Endothelial cell of umbilical vein (primary cell): Measurements from ENCODE around the gene MCFD2. TPM values are rescaled to one million over a fixed set of nuclear protein-coding genes. Genes with fewer than 3 reads are reported as not detected.

Source experiments
- BruUV-seq: library from RNA; stranded (reverse); fragments of 400-500 nt; replicated peaks from 2 replicates; lab custom pipeline; 2021; lab: Mats Ljungman, UMichigan
- CTCF ChIA-PET: fragments of 300-600, 350-600 bp; sonication (Branson Sonifier 250); formaldehyde crosslinking; loops from one replicate; lab custom pipeline; 2021; ENCODE audit warnings: antibody characterized with exemption, inconsistent platforms; lab: Charles Lee
- POLR2A ChIA-PET: fragments of 300-600, 350-600 bp; sonication (Branson Sonifier 250); formaldehyde crosslinking; loops from one replicate; lab custom pipeline; 2021; ENCODE audit warnings: antibody characterized with exemption, inconsistent platforms; lab: Charles Lee
- DNase-seq: peaks from one replicate; pipeline ENCODE4 v3.0.0-alpha.2; 2011; ENCODE audit warnings: low read depth, low spot score
- FAIRE-seq: peaks from 2 replicates; lab custom pipeline; 2011; peaks lifted over from hg19 to GRCh38; lab: Jason Lieb, UNC
- H2AFZ ChIP-seq: 2 replicates; pipeline ENCODE4 v1.6.0; 2012; ENCODE audit warnings: low read depth, low read length, control low read depth, inconsistent platforms
- H3K27ac ChIP-seq: 2 replicates; pipeline ENCODE4 v1.5.1; 2011; ENCODE audit warnings: low read depth, mild to moderate bottlenecking, control low read depth, low read length, moderate library complexity; ENCODE audit not compliant: insufficient read depth
- H3K27me3 ChIP-seq, 2 experiments: 2 replicates each; pipeline versions ENCODE4 v1.6.0 to v1.6.1; 2011; ENCODE audit warnings: low read length in 2 of 2, mixed read lengths in 1 of 2; ENCODE audit not compliant: control insufficient read depth in 2 of 2, insufficient read depth in 2 of 2
- H3K36me3 ChIP-seq, 2 experiments: 2 replicates in 1 of 2; 3 replicates in 1 of 2; pipeline ENCODE4 v1.5.1; 2011; ENCODE audit warnings: low read length in 2 of 2, mild to moderate bottlenecking in 1 of 2, moderate library complexity in 1 of 2; ENCODE audit not compliant: control insufficient read depth in 2 of 2, insufficient read depth in 2 of 2; ENCODE audit errors: extremely low read depth in 1 of 2
- H3K4me1 ChIP-seq: 3 replicates; pipeline ENCODE4 v1.5.1; 2011; ENCODE audit warnings: mild to moderate bottlenecking, low read length; ENCODE audit not compliant: control insufficient read depth, insufficient read depth; ENCODE audit errors: extremely low read depth
- H3K4me2 ChIP-seq: 2 replicates; pipeline ENCODE4 v1.6.1; 2011; ENCODE audit warnings: low read length, control low read depth, mixed read lengths; ENCODE audit not compliant: insufficient read depth
- H3K4me3 ChIP-seq, 3 experiments: fragments of 200-600 bp in 1 of 3; sonication (generic), shearing (Covaris generic) in 1 of 3; replicated peaks in 1 of 3; 2 replicates each; pipeline ENCODE4 v1.5.1; 2011 to 2016; ENCODE audit warnings: control low read depth in 3 of 3, low read length in 3 of 3, mild to moderate bottlenecking in 2 of 3, inconsistent platforms in 1 of 3, low read depth in 1 of 3, moderate library complexity in 1 of 3; ENCODE audit not compliant: insufficient read depth in 1 of 3
- H3K79me2 ChIP-seq: 2 replicates; pipeline ENCODE4 v1.6.0; 2012; ENCODE audit warnings: low read length, inconsistent platforms; ENCODE audit not compliant: control insufficient read depth, insufficient read depth
- H3K9ac ChIP-seq: replicated peaks from 2 replicates; pipeline ENCODE3; 2011; ENCODE audit warnings: low read length, control low read depth; ENCODE audit not compliant: insufficient read depth; ENCODE audit errors: extremely low read depth
- H3K9me1 ChIP-seq: replicated peaks from 3 replicates; pipeline ENCODE4 v1.6.0; 2011; ENCODE audit warnings: mild to moderate bottlenecking, low read length; ENCODE audit not compliant: control insufficient read depth, insufficient read depth; ENCODE audit errors: extremely low read depth
- H3K9me3 ChIP-seq: replicated peaks from 2 replicates; pipeline ENCODE4 v1.5.1; 2012; ENCODE audit warnings: low read length, inconsistent platforms; ENCODE audit not compliant: control insufficient read depth, insufficient read depth
- H4K20me1 ChIP-seq: replicated peaks from 2 replicates; pipeline ENCODE3; 2011; ENCODE audit warnings: mild to moderate bottlenecking, low read length; ENCODE audit not compliant: control insufficient read depth, insufficient read depth; ENCODE audit errors: extremely low read depth
- CTCF ChIP-seq, 2 donors: IDR thresholded peaks; 1 replicate in 1 of 2; 2 replicates in 1 of 2; pipeline ENCODE4 v1.5.1; 2011; ENCODE audit warnings: low read length in 2 of 2, mild to moderate bottlenecking in 2 of 2, moderate library complexity in 2 of 2, control low read depth in 1 of 2, inconsistent platforms in 1 of 2, low read depth in 1 of 2; ENCODE audit not compliant: insufficient read depth in 1 of 2; ENCODE audit errors: extremely low read depth in 1 of 2
- EZH2 ChIP-seq: IDR thresholded peaks from 2 replicates; pipeline ENCODE4 v1.6.1; 2012; ENCODE audit warnings: borderline replicate concordance, low read depth, mild to moderate bottlenecking, moderate library complexity, low read length, inconsistent platforms; ENCODE audit not compliant: severe bottlenecking
- FOS ChIP-seq: IDR thresholded peaks from 2 replicates; pipeline ENCODE4 v1.6.1; 2011; ENCODE audit warnings: mild to moderate bottlenecking, low read length, moderate library complexity, borderline replicate concordance; ENCODE audit not compliant: insufficient read depth
- GATA2 ChIP-seq: IDR thresholded peaks from 2 replicates; pipeline ENCODE4 v1.7.0; 2011; ENCODE audit warnings: low read depth, mild to moderate bottlenecking, moderate library complexity, mixed read lengths, low read length; ENCODE audit not compliant: insufficient read length, insufficient read depth
- JUN ChIP-seq: IDR thresholded peaks from 2 replicates; pipeline ENCODE4 v1.6.1; 2011; ENCODE audit warnings: borderline replicate concordance, low read depth; ENCODE audit not compliant: insufficient read length, insufficient read depth
- MAX ChIP-seq: IDR thresholded peaks from 2 replicates; pipeline ENCODE4 v1.6.1; 2011; ENCODE audit not compliant: insufficient read depth, insufficient read length
- MYC ChIP-seq: IDR thresholded peaks from one replicate; pipeline ENCODE4 v1.6.1; 2011; ENCODE audit warnings: mild to moderate bottlenecking, low read depth, low read length
- POLR2A ChIP-seq: IDR thresholded peaks from 2 replicates; pipeline ENCODE4 v1.6.1; 2012; ENCODE audit warnings: low read depth, mild to moderate bottlenecking, control low read depth, low read length
- POLR2AphosphoS5 ChIP-seq: IDR thresholded peaks from 2 replicates; pipeline ENCODE4 v1.6.1; 2012; ENCODE audit warnings: low read depth, mild to moderate bottlenecking, control low read depth, low read length, moderate library complexity; ENCODE audit not compliant: insufficient read depth
- dilution Hi-C: fragments of 300-500 bp; cut with MboI; formaldehyde crosslinking; loops from one replicate; pipeline ENCODE4 v1.15.0; 2019; ENCODE audit warnings: low sequenced_read_pairs; ENCODE audit not compliant: extremely low pct_ligation_motif_present
- intact Hi-C: fragments of 100-400 bp; cut with micrococcal nuclease; formaldehyde crosslinking; loops from one replicate; pipeline ENCODE4 v1.10.0; 2022
- polyA plus RNA-seq, 4 experiments: library from polyadenylated mRNA; depleted of rRNA in 3 of 4; stranded (reverse) in 3 of 4; unstranded in 1 of 4; fragments of >200 nt; gene quantifications; 2 replicates each; pipeline versions ENCODE4 v1.2.1 to v1.2.3, GENCODE V29; 2011 to 2012; ENCODE audit warnings: missing spikeins in 1 of 4
- total RNA-seq: library from RNA; stranded (reverse); gene quantifications from 2 replicates; pipeline ENCODE4 v1.2.3, GENCODE V29; 2021

The MCFD2 gene
- total and polyA plus RNA-seq, 2 donors (not counting 3 experiments of a cell fraction or from before 2014, with no cell fraction given) = 74.8 to 141 TPM

GRCh38 chr2:46873604-46874068, 42.0 kb downstream of the MCFD2 start:
- dilution Hi-C loops = no loop called here
- H3K4me2 ChIP-seq = no peak overlapping the region
- H4K20me1 ChIP-seq = no peaks in the 10 kb centered on the region
- DNase-seq (peak; percentile 94), FAIRE-seq (peak; percentile 95)
- no peaks in the 10 kb centered on the region for H3K9me1 ChIP-seq
- H3K4me3 ChIP-seq = no peak overlapping the region
- intact Hi-C loops = loop anchor here (2.0 to 10.0 kb wide), 3 partner anchors 19 to 879 kb away; no protein-coding TSS in a partner anchor
- TF ChIP-seq MAX (peak; percentile 27), POLR2AphosphoS5 (peak; percentile 68), MYC (peak; percentile 37), JUN (peak; percentile 99), POLR2A (no peak), FOS (peak; percentile 98), GATA2 (no peak), EZH2 (no peak), CTCF (IDR thresholded peaks at IDR 0.05; ENCODE audit: extremely low read depth in 1 of 2, insufficient read depth in 1 of 2, low read depth in 1 of 2, low read length in 2 of 2) (no peak)
- H3K9ac ChIP-seq = no peak overlapping the region
- H3K9me3 ChIP-seq = no peaks in the 10 kb centered on the region
- peaks cover 18% of the 10 kb centered on the region for H3K4me1 ChIP-seq
- H3K27me3 ChIP-seq = no peaks in the 10 kb centered on the region
- H3K79me2 ChIP-seq = no peaks in the 10 kb centered on the region
- H3K36me3 ChIP-seq = no peaks in the 10 kb centered on the region
- no TSS peak for BruUV-seq
- peak overlapping the region; percentile 11 for H2AFZ ChIP-seq
- peak overlapping the region; percentile 44 for H3K27ac ChIP-seq
- CTCF ChIA-PET = interaction anchor here (0.7 to 2.0 kb wide), 12 partner anchors 16 to 461 kb away, joined by 3 to 6 read pairs (median 4); no protein-coding TSS in a partner anchor
- POLR2A ChIA-PET = no interaction called here
